ENCODE data around the gene ICAM3.

The ICAM3 gene

DNA sequence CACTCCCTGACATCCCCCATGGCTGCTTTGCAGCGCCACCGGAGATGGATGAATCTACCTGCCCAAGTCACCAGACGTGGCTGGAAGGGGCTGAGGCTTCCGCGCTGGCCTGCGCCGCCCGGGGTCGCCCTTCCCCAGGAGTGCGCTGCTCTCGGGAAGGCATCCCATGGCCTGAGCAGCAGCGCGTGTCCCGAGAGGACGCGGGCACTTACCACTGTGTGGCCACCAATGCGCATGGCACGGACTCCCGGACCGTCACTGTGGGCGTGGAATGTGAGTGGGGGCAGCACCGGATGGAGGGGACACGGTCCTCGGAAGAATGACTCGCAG, 45.1 kb downstream of the ICAM3 start:
- Mint-ChIP-seq H3K4me3 (peak overlapping the region; percentile 48), H3K9me3 (no peaks in the 10 kb centered on the region), H3K36me3 (ENCODE audit: low read depth) (no peaks in the 10 kb centered on the region), H3K4me1 (ENCODE audit: low read depth) (peaks cover 37% of the 10 kb centered on the region), H3K27me3 (ENCODE audit: low read depth) (peaks cover 58% of the 10 kb centered on the region), H3K27ac (no peak overlapping the region)
- DNase-seq (ENCODE audit: low spot score), result no peak

DNA sequence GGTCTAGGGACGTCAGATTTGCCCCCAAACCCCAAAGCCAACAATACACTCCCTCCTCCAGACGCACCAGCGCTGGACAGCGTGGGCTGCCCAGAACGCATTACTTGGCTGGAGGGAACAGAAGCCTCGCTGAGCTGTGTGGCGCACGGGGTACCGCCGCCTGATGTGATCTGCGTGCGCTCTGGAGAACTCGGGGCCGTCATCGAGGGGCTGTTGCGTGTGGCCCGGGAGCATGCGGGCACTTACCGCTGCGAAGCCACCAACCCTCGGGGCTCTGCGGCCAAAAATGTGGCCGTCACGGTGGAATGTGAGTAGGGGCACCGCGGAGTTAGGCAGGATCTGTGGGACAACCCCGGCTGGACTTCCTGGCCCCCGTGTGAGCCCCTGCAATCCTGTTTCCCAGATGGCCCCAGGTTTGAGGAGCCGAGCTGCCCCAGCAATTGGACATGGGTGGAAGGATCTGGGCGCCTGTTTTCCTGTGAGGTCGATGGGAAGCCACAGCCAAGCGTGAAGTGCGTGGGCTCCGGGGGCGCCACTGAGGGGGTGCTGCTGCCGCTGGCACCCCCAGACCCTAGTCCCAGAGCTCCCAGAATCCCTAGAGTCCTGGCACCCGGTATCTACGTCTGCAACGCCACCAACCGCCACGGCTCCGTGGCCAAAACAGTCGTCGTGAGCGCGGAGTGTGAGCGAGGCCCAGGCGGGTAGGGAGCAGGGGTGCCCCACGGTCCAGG, 45.6 kb downstream of the ICAM3 start:
- H3K36me3 Mint-ChIP-seq (ENCODE audit: low read depth), result no peaks in the 10 kb centered on the region
- no peaks in the 10 kb centered on the region for H3K9me3 Mint-ChIP-seq
- peaks cover 61% of the 10 kb centered on the region for H3K27me3 Mint-ChIP-seq (ENCODE audit: low read depth)
- peak overlapping the region; percentile 48 for H3K4me3 Mint-ChIP-seq
- DNase-seq (ENCODE audit: low spot score), result no peak
- no peak overlapping the region for H3K27ac Mint-ChIP-seq
- peaks cover 42% of the 10 kb centered on the region for H3K4me1 Mint-ChIP-seq (ENCODE audit: low read depth)

DNA sequence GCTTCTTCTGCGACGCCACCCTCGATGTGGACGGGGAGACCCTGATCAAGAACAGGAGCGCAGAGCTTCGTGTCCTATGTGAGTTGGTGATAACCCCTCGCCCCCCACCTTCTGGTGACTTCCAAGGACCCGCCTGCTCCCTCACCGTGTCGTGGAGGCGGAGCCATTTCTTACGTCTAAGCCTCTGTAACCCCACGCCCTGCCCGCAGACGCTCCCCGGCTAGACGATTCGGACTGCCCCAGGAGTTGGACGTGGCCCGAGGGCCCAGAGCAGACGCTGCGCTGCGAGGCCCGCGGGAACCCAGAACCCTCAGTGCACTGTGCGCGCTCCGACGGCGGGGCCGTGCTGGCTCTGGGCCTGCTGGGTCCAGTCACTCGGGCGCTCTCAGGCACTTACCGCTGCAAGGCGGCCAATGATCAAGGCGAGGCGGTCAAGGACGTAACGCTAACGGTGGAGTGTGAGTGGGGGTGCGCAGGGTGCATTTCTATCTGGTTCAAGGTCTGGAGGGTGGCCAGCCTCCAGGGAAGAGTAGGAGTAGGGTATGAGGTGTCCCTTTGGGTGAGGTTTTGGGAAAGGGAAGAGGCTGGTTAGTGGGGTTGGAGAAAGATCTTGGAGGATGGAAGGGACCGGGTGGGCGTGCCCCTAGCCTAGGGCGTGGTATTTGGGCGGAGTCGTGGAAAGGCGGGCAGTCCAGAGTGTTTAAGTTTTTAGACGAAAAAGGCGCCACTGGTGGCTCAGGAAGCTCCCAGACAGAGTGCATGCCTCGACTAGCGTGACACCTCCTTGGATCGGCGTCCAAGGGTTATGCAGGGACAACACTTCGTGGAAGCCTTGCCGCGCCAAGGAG, 46.4 kb downstream of the ICAM3 start:
- DNase-seq (ENCODE audit: low spot score), result no peak
- peaks cover 65% of the 10 kb centered on the region for H3K27me3 Mint-ChIP-seq (ENCODE audit: low read depth)
- H3K9me3 Mint-ChIP-seq, result no peaks in the 10 kb centered on the region
- H3K27ac Mint-ChIP-seq, result peak overlapping the region; percentile 29
- H3K4me3 Mint-ChIP-seq, result peak overlapping the region; percentile 87
- H3K4me1 Mint-ChIP-seq (ENCODE audit: low read depth), result peaks cover 46% of the 10 kb centered on the region
- H3K36me3 Mint-ChIP-seq (ENCODE audit: low read depth), result no peaks in the 10 kb centered on the region

GRCh38 chr19:10292206-10292788, 47.1 kb downstream of the ICAM3 start:
- peak overlapping the region; percentile 87 for H3K4me3 Mint-ChIP-seq
- peaks cover 50% of the 10 kb centered on the region for H3K4me1 Mint-ChIP-seq (ENCODE audit: low read depth)
- DNase-seq (ENCODE audit: low spot score), result peak; percentile 78
- H3K27me3 Mint-ChIP-seq (ENCODE audit: low read depth), result peaks cover 68% of the 10 kb centered on the region
- H3K36me3 Mint-ChIP-seq (ENCODE audit: low read depth), result no peaks in the 10 kb centered on the region
- no peaks in the 10 kb centered on the region for H3K9me3 Mint-ChIP-seq
- peak overlapping the region; percentile 5 for H3K27ac Mint-ChIP-seq

DNA sequence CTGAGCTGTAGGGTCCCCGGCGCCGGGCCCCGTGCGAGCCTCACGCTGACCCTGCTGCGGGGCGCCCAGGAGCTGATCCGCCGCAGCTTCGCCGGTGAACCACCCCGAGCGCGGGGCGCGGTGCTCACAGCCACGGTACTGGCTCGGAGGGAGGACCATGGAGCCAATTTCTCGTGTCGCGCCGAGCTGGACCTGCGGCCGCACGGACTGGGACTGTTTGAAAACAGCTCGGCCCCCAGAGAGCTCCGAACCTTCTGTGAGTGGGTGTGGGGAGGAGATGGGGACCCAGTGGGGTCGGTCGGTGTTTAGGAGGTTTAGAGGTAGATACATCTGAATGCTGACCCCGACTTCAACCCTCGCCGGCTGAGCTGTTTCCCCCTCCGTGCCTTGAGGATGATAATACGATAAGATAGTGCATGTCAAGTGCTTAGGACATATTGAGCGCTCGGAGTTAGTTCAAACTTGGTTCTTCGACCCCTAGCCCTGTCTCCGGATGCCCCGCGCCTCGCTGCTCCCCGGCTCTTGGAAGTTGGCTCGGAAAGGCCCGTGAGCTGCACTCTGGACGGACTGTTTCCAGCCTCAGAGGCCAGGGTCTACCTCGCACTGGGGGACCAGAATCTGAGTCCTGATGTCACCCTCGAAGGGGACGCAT, 47.7 kb downstream of the ICAM3 start:
- H3K4me3 Mint-ChIP-seq, result peak overlapping the region; percentile 87
- no peaks in the 10 kb centered on the region for H3K9me3 Mint-ChIP-seq
- peak; percentile 12 for DNase-seq (ENCODE audit: low spot score)
- no peaks in the 10 kb centered on the region for H3K36me3 Mint-ChIP-seq (ENCODE audit: low read depth)
- H3K4me1 Mint-ChIP-seq (ENCODE audit: low read depth), result peaks cover 55% of the 10 kb centered on the region
- H3K27me3 Mint-ChIP-seq (ENCODE audit: low read depth), result peaks cover 67% of the 10 kb centered on the region
- H3K27ac Mint-ChIP-seq, result peak overlapping the region; percentile 5

- H3K27me3 Mint-ChIP-seq (ENCODE audit: low read depth), result peaks cover 66% of the 10 kb centered on the region
- DNase-seq (ENCODE audit: low spot score), result peak; percentile 54
- peaks cover 60% of the 10 kb centered on the region for H3K4me1 Mint-ChIP-seq (ENCODE audit: low read depth)
- H3K9me3 Mint-ChIP-seq, result no peaks in the 10 kb centered on the region
- H3K4me3 Mint-ChIP-seq, result peak overlapping the region; percentile 87
- peaks cover 4% of the 10 kb centered on the region for H3K36me3 Mint-ChIP-seq (ENCODE audit: low read depth)
- H3K27ac Mint-ChIP-seq, result no peak overlapping the region
Measured at GRCh38 chr19:10290876-10291553, 48.4 kb downstream of the ICAM3 start.

DNA sequence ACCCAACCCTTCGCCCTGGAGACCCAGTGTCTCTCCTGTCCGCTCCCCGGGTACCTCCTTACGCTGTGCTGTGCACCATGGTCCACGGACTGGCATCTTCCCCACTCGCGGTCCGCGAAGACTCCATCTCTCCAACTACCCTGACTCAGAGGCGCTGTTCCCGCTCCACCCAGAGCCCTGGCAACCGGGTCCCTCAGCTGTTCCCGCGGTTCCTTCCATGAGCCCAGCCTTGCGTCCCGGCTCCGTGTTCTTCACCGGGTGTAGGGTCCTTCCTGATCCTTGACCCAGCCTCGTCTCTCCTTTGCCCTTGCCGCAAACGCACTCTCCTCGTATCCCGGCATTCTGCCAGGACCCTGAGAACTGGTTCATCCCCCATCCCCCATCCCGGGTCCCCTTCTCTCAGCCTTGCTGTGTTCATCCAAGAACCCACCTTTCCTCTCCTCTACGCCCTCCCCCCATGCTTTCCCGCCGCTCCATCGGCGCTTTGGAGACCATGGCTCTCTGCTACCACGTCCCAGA, 49.0 kb downstream of the ICAM3 start:
- H3K9me3 Mint-ChIP-seq, result no peaks in the 10 kb centered on the region
- peaks cover 58% of the 10 kb centered on the region for H3K4me1 Mint-ChIP-seq (ENCODE audit: low read depth)
- no peak for DNase-seq (ENCODE audit: low spot score)
- H3K4me3 Mint-ChIP-seq, result peak overlapping the region; percentile 87
- H3K36me3 Mint-ChIP-seq (ENCODE audit: low read depth), result peaks cover 6% of the 10 kb centered on the region
- H3K27me3 Mint-ChIP-seq (ENCODE audit: low read depth), result peaks cover 61% of the 10 kb centered on the region
- H3K27ac Mint-ChIP-seq, result peak overlapping the region; percentile 77

- peak; percentile 35 for DNase-seq (ENCODE audit: low spot score)
- Mint-ChIP-seq H3K9me3 (no peaks in the 10 kb centered on the region), H3K4me3 (peak within 1 kb of the TSS; percentile 87), H3K4me1 (ENCODE audit: low read depth) (peaks cover 61% of the 10 kb centered on the region), H3K27me3 (ENCODE audit: low read depth) (peaks cover 58% of the 10 kb centered on the region), H3K27ac (peak within 1 kb of the TSS; percentile 77), H3K36me3 (ENCODE audit: low read depth) (peaks cover 11% of the 10 kb centered on the region)
Measured at GRCh38 chr19:10289836-10290356, 49.5 kb downstream of the ICAM3 start, which contains the start of gene ICAM5. TSS of gene ICAM5 (plus strand) at chr19:10289952. CDS start at chr19:10290044, 92 bp downstream.

GRCh38 chr19:10289167-10289835, 50.1 kb downstream of the ICAM3 start:
- H3K4me3 Mint-ChIP-seq, result peak overlapping the region; percentile 87
- H3K27me3 Mint-ChIP-seq (ENCODE audit: low read depth), result peaks cover 52% of the 10 kb centered on the region
- no peaks in the 10 kb centered on the region for H3K9me3 Mint-ChIP-seq
- peaks cover 58% of the 10 kb centered on the region for H3K4me1 Mint-ChIP-seq (ENCODE audit: low read depth)
- peak; percentile 64 for DNase-seq (ENCODE audit: low spot score)
- peak overlapping the region; percentile 69 for H3K27ac Mint-ChIP-seq
- H3K36me3 Mint-ChIP-seq (ENCODE audit: low read depth), result peaks cover 15% of the 10 kb centered on the region

GRCh38 chr19:10288662-10289166, 50.7 kb downstream of the ICAM3 start:
- Mint-ChIP-seq H3K4me1 (ENCODE audit: low read depth) (peaks cover 58% of the 10 kb centered on the region), H3K27me3 (ENCODE audit: low read depth) (peaks cover 48% of the 10 kb centered on the region)
- DNase-seq (ENCODE audit: low spot score), result peak; percentile 49

DNA sequence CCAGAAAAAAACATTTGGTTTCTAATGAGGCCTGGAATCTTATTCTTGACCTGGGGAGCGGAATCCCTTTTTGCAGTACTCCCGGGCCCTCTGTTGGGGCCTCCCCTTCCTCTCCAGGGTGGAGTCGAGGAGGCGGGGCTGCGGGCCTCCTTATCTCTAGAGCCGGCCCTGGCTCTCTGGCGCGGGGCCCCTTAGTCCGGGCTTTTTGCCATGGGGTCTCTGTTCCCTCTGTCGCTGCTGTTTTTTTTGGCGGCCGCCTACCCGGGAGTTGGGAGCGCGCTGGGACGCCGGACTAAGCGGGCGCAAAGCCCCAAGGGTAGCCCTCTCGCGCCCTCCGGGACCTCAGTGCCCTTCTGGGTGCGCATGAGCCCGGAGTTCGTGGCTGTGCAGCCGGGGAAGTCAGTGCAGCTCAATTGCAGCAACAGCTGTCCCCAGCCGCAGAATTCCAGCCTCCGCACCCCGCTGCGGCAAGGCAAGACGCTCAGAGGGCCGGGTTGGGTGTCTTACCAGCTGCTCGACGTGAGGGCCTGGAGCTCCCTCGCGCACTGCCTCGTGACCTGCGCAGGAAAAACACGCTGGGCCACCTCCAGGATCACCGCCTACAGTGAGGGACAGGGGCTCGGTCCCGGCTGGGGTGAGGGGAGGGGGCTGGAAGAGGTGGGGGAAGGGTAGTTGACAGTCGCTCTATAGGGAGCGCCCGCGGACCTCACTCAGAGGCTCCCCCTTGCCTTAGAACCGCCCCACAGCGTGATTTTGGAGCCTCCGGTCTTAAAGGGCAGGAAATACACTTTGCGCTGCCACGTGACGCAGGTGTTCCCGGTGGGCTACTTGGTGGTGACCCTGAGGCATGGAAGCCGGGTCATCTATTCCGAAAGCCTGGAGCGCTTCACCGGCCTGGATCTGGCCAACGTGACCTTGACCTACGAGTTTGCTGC, 52.4 kb downstream of the ICAM3 start, which contains the start of gene ICAM4:
Gene ICAM4, plus strand, starts transcription at position 153 of the 935 bp plus-strand sequence. Its CDS starts 58 bp downstream, at position 211.
- Mint-ChIP-seq H3K27ac (peak within 1 kb of the TSS; percentile 68), H3K4me3 (peak within 1 kb of the TSS; percentile 71), H3K9me3 (no peaks in the 10 kb centered on the region), H3K27me3 (ENCODE audit: low read depth) (peaks cover 31% of the 10 kb centered on the region), H3K4me1 (ENCODE audit: low read depth) (peaks cover 48% of the 10 kb centered on the region), H3K36me3 (ENCODE audit: low read depth) (peaks cover 22% of the 10 kb centered on the region)
- DNase-seq (ENCODE audit: low spot score), result peak; percentile 52

More at GRCh38 chr19:10288662-10289166, 50.7 kb downstream of the ICAM3 start:
- Mint-ChIP-seq H3K4me3 (peak overlapping the region; percentile 87), H3K9me3 (no peaks in the 10 kb centered on the region), H3K36me3 (ENCODE audit: low read depth) (peaks cover 17% of the 10 kb centered on the region), H3K27ac (peak overlapping the region; percentile 69)

Data from T-helper 2 cell treated with Interferon-gamma antibody and Interleukin-4, amounts not matched to agents 5 μg/mL and 100 μg/mL, for 36 hours (primary cell).